HT-29 (cell line): ENCODE data around the gene LRRC74B. TPM values are rescaled to one million over a fixed set of nuclear protein-coding genes. Genes with fewer than 3 reads are reported as not detected.
"Not testable (repeated sequence)": the region's sequence is repeated elsewhere in the genome, so short reads cannot be mapped to it uniquely, and the experiment has no call there.

Source experiments
- DNase-seq: peaks from one replicate; pipeline ENCODE4 v3.0.0-alpha.2; 2015; ENCODE audit warnings: low spot score
- total RNA-seq: library from RNA; depleted of rRNA; stranded (reverse); fragments of >200 nt; shearing (Covaris generic); gene quantifications from 2 replicates; pipeline ENCODE4 v1.2.3, GENCODE V29; 2014

The LRRC74B gene
- total RNA-seq, 1 experiment from 2014 or later: not detected

DNA sequence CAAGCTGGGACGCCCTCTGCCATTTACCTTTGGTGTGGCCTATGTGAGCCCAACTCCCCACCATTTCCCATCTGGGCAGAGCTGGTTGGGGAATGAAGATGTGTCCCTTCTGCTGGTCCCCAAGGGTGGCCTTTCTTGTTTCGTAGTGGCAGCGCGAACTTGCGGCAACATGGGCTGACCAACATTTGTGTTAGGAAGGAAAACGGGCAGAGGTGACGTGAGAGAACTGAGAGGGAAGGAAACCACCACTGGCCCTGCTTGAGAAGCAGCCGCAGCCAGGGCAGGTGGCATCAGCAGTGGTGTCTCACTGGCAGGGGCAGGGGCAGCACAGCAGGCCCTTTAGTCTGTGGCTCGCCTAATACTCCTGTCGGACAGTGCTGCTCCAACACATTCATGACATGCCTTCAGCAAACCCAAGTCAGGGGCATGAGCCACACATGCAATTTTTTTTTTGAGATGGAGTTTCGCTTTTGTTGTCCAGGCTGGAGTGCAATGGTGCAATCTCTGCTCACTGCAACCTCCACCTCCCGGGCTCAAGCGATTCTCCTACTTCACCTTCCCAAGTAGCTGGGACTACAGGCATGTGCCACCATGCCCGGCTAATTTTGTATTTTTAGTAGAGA, 29.9 kb downstream of the LRRC74B start:
- no peak for DNase-seq

DNA sequence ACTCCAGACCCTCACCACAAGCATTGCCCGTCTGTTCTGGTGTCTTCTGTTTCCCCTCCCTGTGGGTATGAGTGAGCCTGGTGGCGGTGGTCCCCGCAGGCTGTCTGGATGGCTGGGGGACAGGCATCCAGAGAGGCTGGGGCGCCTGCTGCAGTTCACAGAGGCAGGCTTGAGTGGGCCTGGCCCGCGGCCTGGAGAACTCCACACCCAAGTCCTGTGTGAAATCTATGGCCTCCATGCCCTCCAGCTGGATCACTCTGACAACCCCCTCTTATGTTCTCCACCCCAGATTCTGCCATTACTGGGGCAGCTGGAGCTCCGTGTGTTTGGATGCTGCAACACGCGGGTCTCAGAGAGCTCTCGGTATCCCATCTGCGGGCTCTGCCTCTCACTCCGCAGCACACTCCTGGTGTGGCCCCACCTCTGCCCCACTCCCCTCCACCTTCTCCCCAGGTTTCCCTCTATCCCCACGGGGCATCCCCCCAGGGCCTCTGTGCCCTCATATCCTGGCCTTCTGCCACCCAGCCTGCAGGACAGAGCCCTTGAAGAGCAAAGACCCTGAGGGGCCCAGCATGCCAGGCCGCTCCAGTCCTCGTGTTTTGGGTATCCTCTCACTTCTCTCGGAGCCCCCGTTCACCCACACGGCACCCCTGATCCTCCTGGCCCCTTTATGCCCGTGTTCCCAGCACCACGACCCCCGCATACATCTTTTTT, 31.3 kb downstream of the LRRC74B start:
- DNase-seq: no peak

DNA sequence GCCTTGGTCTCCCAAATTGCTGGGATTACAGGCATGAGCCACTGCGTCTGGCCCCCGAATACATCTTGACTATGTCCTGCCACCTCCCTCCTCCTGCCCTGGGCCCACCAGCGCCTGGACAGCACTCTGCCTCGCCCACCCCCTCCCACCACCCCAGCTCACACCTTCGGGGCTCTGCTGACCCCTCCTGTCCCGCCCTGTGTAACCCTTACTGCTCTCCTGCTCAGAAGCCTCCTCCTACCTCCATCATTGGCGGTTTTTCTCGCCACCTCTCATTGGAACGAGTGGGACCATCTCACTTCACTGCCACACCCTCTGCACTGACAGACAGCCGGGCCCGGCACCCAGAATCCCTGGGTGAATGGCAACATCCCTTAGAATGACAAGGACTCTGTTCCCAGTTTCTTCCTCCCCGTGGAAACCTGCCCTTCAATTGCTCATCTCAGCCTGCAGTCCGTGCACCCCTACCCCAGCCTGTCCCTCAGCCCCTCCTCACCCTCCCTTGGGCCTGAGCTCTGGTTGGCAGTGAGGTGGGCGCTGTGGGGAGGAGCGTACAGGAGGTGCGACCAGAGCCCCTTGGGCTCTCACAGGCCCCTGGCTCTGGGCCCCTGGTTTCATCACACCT, 32.2 kb downstream of the LRRC74B start:
- DNase-seq: no peak

DNA sequence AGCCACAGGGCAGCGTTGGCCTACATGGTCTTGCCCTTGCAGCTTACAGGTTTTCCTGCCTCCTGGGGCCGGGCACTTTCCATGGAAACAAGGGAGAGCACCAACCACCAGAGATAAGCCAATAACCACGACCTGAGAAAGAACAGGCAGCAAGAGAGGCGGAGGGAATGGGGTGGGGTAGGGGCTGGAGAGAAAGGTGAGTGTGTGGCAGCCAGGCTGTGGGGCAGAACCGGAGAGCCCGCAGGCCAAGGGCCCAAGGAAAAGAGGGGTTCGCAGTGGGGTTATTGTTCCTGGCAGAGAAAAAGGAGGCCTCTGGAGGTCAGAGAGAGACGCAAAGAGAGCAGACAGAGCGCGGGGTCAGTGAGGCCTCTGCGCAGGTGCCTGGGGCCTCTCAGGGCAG, 33.2 kb downstream of the LRRC74B start:
- DNase-seq: no peak

DNA sequence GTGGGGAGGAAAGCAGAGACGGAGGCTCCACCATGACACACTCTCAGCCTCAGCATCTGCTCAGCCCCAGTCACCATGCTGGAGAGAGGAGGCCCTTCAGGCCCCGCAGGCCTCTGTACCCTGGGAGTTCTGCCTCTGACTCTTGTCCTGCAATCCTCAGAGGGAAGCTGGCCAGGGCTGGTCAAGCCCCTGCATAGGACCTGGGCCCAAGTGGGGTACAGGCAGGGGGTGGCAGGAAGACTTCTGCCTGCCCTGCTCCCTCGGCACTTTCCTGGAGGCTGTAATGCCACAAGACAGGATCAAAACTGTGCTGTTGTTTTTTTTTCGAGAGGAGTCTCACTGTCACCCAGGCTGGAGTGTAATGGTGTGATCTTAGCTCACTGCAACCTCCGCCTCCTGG, 33.7 kb downstream of the LRRC74B start:
- no peak for DNase-seq

DNA sequence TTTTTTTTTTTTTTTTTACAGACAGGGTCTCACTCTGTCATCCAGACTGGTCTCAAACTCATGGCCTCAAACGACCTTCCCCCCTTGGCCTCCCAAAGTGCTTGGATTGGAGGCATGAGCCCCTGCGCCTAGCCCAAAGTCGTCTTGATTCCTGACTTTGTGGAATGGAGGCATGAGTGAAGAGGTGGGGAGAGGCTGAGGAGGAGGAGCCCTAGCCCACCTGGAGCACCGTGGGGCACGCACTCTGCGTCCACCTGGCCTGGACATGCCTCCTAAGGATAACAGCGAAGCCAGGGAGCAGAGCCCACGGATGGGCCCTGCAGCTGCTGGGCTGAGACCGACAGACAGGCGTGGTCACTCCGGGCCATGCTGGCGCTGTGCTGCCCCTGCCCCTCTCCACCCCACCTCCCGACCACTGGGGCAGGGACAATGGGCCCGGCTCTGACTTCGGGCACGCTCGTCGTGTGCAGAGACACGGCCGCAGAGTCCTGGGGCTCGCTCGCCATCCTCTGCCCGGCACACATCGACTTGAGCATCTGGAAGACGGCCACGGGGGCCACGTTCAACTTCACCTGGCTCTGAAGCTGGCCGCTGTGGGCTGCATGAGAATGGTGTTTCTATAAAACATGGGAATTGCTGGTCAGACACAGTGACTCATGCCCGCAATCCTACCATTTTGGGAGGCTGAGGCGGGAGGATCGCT, 34.8 kb downstream of the LRRC74B start:
- DNase-seq: no peak

DNA sequence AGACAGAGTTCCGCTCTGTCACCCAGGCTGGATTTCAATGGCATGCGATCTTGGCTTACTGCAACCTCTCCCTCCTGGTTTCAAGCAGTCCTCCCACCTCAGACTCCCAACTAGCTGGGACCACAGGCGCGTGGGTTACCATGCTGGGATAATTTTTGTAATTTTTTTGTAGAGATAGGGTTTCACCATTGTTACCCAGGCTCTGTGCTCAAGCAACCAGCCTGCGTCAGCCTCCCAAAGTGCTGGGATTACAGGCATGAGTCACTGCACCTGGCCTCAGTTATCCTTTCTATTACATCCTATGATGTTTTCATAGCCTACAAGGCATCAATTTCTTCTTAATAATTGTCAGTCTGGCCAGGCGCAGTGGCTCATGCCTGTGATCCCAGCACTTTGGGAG, 36.5 kb downstream of the LRRC74B start:
- DNase-seq: no peak

DNA sequence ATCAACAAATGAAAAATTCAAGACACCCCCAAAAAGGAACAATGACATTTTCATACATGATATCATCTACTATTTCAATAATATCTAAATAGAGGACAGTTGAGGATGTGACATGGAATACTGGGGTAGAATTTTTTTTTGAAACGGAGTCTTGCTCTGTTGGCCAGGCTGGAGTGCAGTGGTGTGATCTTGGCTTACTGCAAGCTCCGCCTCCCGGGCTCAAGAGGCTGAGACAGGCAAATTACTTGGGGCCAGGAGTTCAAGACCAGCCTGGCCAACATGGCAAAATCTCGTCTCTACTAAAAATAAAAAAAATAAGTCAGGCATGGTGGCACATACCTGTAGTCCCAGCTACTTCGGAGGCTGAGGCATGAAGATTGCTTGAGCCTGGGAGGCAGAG, 41.4 kb downstream of the LRRC74B start:
- no peak for DNase-seq

DNA sequence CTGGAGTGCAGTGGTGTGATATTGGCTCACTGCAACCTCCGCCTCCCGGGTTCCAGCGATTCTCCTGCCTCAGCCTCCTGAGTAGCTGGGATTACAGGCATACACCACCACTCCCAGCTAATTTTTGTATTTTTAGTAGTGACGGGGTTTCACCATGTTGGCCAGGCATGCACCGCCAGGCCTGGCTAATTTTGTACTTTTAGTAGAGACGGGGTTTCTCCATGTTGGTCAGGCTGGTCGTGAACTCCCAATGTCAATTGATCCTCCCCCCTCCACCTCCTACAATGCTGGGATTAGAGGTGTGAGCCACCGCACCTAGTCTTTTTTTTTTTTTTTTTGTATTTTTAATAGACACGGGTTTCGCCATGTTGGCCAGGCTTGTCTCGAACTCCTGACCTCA, 42.2 kb downstream of the LRRC74B start:
- DNase-seq: not testable (repeated sequence)

DNA sequence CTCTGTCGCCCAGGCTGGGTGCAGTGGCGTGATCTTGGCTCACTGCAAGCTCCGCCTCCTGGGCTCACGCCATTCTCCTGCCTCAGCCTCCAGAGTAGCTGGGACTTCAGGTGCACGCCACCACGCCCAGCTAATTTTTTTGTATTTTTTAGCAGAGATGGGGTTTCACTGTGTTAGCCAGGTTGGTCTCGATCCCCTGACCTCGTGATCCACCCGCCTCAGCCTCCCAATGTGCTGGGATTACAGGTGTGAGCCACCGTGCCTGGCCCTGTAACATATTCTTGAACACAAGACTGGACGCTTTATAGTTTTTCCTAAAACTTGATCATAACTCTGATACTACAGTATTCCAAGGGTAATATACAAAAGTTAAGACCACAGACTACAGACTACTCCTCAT, 45.5 kb downstream of the LRRC74B start:
- DNase-seq: not testable (repeated sequence)

DNA sequence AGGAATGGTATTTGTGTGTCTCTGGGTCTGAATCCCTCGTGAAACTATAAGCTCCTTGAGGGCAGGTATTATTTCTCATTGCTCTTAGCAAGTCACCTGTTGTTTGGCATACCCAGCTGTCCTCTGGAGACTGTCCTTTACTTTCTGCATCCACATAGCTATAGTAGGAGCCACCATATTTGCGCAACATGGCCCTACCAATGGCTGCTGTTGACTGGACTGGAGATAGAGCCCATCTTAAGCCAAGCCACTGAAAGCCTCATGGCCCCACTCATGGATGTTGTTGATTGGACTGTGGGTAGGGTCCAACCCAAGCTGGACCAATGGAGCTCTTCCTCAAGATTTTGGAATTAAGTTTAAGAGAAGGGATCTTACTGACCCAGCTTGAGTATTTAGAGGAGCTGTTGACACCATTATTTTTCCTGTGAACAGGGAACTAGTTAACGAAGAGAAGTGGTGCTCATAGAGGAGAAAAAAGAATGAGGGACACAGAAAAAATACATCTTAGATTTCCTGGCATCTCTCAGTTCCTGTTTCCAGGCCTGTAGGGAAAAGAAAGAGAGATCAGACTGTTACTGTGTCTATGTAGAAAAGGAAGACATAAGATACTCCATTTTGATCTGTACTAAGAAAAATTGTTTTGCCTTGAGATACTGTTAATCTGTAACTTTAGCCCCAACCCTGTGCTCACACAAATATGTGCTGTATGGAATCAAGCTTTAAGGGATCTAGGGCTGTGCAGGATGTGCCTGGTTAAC, 47.2 kb downstream of the LRRC74B start:
- DNase-seq: no peak

DNA sequence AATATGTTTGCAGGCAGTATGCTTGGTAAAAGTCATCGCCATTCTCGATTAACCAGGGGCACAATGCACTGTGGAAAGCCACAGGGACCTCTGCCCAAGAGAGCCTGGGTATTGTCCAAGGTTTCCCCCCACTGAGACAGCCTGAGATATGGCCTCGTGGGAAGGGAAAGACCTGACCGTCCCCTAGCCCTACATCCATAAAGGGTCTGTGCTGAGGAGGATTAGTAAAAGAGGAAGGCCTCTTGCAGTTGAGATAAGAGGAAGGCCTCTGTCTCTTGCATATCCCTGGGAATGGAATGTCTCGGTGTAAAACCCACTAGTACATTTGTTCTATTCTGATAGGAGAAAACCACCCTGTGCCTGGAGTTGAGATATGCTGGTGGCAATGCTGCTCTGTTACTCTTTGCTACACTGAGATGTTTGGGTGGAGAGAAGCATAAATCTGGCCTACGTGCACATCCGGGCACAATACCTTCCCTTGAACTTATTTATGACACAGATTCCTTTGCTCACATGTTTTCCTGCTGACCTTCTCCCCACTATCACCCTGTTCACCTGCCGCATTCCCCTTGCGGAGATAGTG, 47.9 kb downstream of the LRRC74B start:
- DNase-seq: not testable (repeated sequence)

DNA sequence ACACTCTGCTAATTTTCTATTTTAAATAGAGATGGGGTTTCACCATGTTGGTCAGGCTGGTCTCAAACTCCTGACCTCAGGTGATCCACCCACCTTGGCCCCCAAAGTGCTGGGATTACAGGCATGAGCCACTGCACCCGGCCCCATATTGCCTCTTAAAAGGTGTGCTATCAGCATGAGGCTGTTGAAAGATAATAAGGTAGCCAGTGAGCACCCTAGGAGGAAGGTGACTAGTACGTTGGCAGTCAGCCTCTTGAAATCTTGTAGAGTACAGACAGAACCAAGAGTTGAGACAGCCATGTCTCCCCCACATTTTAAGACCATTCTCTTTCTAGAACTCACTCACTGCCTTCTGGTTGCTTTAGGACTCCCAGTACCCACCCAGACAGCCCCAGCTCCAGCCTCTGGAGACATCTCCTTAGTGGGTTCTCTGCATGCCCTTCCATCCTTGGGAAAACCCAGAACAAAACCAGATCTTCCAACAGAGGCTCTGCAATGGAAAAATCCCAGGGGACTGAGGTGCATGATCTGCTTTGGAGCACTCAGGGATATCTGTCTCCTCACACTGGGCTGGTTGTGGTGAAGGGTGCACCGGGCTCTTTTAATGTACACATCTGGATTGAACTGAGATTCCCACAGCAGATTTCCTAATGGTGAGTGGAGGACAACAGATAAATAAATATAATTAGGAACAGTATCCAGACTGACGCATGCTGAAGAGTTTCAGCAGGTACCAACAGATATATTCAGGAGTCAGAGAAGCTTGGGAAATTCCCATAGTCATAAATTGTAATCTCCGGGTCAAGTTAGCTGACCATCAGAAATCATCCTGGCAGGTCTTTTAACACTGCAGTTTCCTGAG, 49.4 kb downstream of the LRRC74B start:
- no peak for DNase-seq

DNA sequence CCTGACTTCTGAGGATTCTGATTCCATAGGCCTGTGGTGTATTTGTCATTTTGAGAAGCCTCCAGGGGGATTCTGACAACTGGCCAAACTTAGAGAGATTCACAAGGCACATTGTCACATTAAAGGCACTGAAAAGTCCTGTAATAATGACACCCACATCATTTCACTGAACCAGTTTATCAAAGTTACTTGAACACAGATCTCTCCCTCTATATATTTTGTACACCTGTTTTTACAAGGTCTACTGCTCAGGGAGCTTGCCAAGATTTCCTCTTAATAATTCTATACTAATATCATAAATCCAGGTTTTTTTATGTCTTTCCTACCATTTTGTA, 50.0 kb downstream of the LRRC74B start:
- no peak for DNase-seq

DNA sequence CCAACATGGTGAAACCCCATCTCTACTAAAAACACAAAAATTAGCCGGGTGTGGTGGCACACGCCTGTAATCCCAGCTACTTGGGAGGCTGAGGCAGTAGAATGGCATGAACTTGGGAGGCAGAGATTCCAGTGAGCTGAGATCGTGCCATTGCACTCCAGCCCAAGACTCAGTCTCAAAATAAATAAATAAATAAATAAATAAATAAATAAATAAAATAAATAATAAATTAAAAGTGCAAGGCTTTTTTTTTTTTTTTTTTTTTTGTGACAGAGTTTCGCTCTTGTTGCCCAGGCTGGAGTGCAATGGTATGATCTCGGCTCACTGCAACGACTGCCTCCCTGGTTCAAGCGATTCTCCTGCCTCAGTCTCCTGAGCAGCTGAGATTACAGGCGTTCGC, 51.1 kb downstream of the LRRC74B start:
- not testable (repeated sequence) for DNase-seq

DNA sequence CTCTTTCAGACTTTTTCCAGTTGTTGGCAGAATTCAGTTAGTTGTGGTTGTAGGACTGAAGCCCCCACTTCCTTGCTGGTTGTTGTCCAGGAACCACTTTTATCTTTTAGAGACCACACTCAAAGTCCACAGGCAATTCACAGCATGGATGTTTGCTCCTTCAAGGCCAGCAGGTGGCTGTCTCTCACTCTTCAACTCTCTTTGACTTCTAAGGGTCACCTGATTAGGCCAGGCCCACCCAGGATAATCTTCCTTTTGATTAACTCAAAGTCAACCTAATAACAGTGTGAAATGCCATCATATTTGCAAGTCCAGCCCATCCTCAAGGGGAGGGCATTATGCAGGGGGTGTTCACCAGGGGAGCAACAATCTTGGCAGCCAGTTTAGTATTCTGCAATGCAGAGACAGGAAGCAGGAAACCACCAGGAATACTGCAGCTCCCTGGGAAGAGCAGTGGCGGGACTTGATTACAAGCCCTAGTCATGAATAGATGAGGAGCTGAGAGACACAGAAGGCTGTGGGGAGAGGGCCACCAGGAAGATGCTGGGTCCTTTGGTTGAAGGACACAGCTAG, 52.4 kb downstream of the LRRC74B start:
- DNase-seq: peak; percentile 29

DNA sequence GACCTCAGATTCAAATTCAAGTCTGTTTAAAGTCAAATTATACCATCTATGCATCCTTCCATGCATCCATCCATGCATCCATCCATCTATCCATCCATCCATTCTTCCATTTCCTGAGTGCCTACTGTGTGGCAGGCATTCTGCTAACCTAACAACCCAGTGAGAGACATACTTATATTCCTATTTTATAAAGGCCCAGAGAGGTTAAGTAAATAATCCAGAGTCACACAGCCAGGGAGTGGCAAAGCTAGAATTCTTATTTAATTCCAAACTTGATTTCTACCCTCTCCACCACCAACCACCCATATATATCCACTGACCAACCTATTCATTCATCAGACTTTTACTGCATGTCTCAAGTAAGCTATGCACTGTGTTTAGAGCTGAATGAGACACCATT, 53.8 kb downstream of the LRRC74B start:
- no peak for DNase-seq

DNA sequence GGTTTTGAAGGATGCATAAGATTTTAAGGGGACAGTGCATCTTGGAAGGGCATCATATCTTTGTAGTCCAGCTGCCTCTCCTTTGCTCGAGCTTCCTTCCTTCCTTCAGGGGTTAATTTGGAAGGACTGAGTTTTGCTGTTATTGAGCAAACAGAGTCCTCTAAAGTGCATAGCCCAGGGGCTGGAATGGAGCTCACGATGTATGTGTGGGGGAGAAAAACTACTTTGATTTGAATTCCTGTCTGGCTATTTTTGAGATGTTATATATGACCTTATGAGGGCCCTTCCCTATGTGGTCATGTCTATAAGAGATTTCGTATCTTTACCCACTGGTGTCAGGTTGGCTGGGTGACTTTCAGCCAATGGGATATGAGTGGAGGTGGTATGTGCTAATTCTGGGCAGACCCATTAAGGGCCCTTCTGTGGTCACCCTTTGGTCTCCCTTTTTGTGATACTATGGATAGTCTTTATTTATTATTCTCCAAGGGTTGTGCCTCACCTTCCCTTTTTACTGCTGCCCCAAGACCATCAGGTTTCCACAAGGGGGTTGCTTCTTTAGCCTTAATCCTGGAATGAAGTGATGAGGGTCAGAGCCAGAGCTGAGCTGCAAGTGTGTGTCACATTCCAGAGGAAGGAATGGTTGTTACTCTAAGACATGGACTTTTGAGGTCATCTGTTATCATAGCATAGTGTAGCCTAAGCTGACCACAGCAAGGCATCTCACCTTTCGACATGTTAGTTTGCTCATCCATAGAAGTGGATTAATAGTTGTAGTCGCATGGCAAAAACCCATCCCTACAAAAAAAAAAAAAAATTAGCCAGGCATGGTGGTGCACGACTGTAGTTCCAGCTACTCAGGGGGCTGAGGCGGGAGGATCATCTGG, 54.6 kb downstream of the LRRC74B start:
- no peak for DNase-seq
